Endodermal cell (in vitro differentiated cells): ENCODE data around the gene ADGB. TPM values are rescaled to one million over a fixed set of nuclear protein-coding genes. Genes with fewer than 3 reads are reported as not detected.

ENCODE experiments used
- DNase-seq: peaks from one replicate; pipeline ENCODE4 v3.0.0-alpha.2; 2017
- H3K27ac ChIP-seq: 2 replicates; pipeline ENCODE4 v1.5.1; 2013; ENCODE audit warnings: mild to moderate bottlenecking, low read depth, low read length, moderate library complexity
- H3K27me3 ChIP-seq: 2 replicates; pipeline ENCODE4 v1.6.1; 2013; ENCODE audit warnings: mild to moderate bottlenecking, low read length, moderate library complexity; ENCODE audit not compliant: insufficient read depth, control insufficient read depth, poor library complexity, severe bottlenecking
- H3K36me3 ChIP-seq: 2 replicates; pipeline ENCODE4 v1.7.0; 2013; ENCODE audit warnings: mild to moderate bottlenecking, low read length, moderate library complexity; ENCODE audit not compliant: control insufficient read depth, insufficient read depth
- H3K4me1 ChIP-seq: one replicate; pipeline ENCODE4 v1.7.0; 2013; ENCODE audit warnings: low read length; ENCODE audit not compliant: control insufficient read depth, insufficient read depth
- H3K4me3 ChIP-seq: 2 replicates; pipeline ENCODE4 v1.5.1; 2013; ENCODE audit warnings: mild to moderate bottlenecking, low read length, moderate library complexity
- H3K9ac ChIP-seq: 2 replicates; pipeline ENCODE4 v1.6.1; 2013; ENCODE audit warnings: mild to moderate bottlenecking, low read length, moderate library complexity; ENCODE audit not compliant: poor library complexity, severe bottlenecking; ENCODE audit errors: extremely low read depth
- H3K9me3 ChIP-seq: 2 replicates; pipeline ENCODE4 v1.6.1; 2013; ENCODE audit warnings: mild to moderate bottlenecking, low read length, moderate library complexity; ENCODE audit not compliant: control insufficient read depth
- H3K27ac Mint-ChIP-seq: 2 replicates; pipeline ENCODE4 v1.8.0; 2020; ENCODE audit warnings: mixed read lengths
- H3K27me3 Mint-ChIP-seq: 2 replicates; pipeline ENCODE4 v1.8.0; 2021; ENCODE audit warnings: mild to moderate bottlenecking, mixed read lengths; ENCODE audit not compliant: insufficient read depth
- H3K36me3 Mint-ChIP-seq: 2 replicates; pipeline ENCODE4 v1.8.0; 2020; ENCODE audit warnings: low read depth, mixed read lengths
- H3K4me1 Mint-ChIP-seq: 2 replicates; pipeline ENCODE4 v1.8.0; 2020; ENCODE audit warnings: mixed read lengths
- H3K4me3 Mint-ChIP-seq: 2 replicates; pipeline ENCODE4 v1.8.0; 2020; ENCODE audit warnings: mild to moderate bottlenecking, moderate library complexity, mixed read lengths
- H3K9me3 Mint-ChIP-seq: 2 replicates; pipeline ENCODE4 v1.8.0; 2020; ENCODE audit warnings: mild to moderate bottlenecking, mixed read lengths
- WGBS, 2 experiments: methylation state at CpG; one replicate each; pipeline versions ENCODE4 v1.1.5 to v1.1.7; 2013; ENCODE audit warnings: missing lambda C conversion rate in 2 of 2, mixed read lengths in 1 of 2; ENCODE audit not compliant: insufficient coverage in 1 of 2, insufficient read length in 1 of 2; 5-methylcytosine and 5-hydroxymethylcytosine counted together
- total RNA-seq, 2 donors: library from RNA; stranded (reverse); fragmentation: NEBNext Ultra II Directional in 1 of 2; extraction: Animal tissue kit (Norgen Biotek cat#: 25700) in 1 of 2; gene quantifications; 2 replicates in 1 of 2; 3 replicates in 1 of 2; pipeline ENCODE4 v1.2.1, GENCODE V29; 2021
- TF ChIP-seq, protein P1 (sequence below): fragments of 200-600 bp; sonication (generic); conservative IDR thresholded peaks from 2 replicates; pipeline ENCODE4 v1.5.0; 2021; ENCODE audit warnings: antibody characterized with exemption, mild to moderate bottlenecking

ADGB gene
- total RNA-seq, 2 donors from 2014 or later, result 0.37 to 1.3 TPM

GRCh38 chr6:146847426-146847825 lies 248.7 kb downstream of the ADGB start:
- H3K4me3 ChIP-seq, result no peak overlapping the region
- no peaks in the 10 kb centered on the region for H3K4me1 ChIP-seq
- peaks cover 14% of the 10 kb centered on the region for H3K9me3 ChIP-seq
- Mint-ChIP-seq H3K4me1 (peaks cover 2% of the 10 kb centered on the region), H3K36me3 (peaks cover 6% of the 10 kb centered on the region), H3K27me3 (no peaks in the 10 kb centered on the region), H3K27ac (no peak overlapping the region), H3K4me3 (no peak overlapping the region), H3K9me3 (peaks cover 15% of the 10 kb centered on the region)
- TF ChIP-seq, protein P1, sequence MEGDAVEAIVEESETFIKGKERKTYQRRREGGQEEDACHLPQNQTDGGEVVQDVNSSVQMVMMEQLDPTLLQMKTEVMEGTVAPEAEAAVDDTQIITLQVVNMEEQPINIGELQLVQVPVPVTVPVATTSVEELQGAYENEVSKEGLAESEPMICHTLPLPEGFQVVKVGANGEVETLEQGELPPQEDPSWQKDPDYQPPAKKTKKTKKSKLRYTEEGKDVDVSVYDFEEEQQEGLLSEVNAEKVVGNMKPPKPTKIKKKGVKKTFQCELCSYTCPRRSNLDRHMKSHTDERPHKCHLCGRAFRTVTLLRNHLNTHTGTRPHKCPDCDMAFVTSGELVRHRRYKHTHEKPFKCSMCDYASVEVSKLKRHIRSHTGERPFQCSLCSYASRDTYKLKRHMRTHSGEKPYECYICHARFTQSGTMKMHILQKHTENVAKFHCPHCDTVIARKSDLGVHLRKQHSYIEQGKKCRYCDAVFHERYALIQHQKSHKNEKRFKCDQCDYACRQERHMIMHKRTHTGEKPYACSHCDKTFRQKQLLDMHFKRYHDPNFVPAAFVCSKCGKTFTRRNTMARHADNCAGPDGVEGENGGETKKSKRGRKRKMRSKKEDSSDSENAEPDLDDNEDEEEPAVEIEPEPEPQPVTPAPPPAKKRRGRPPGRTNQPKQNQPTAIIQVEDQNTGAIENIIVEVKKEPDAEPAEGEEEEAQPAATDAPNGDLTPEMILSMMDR, result no peak
- no peak for DNase-seq
- H3K27me3 ChIP-seq, result no peaks in the 10 kb centered on the region
- H3K27ac ChIP-seq, result no peak overlapping the region
- H3K9ac ChIP-seq, result no peak overlapping the region
- no peaks in the 10 kb centered on the region for H3K36me3 ChIP-seq
- WGBS, 2 experiments, result 95 to 100% methylated on average over 1 of the region's 1 CpG

GRCh38 chr6:146850238-146850896 lies 251.6 kb downstream of the ADGB start:
- no peak overlapping the region for H3K27ac Mint-ChIP-seq
- H3K27me3 ChIP-seq, result no peaks in the 10 kb centered on the region
- no peaks in the 10 kb centered on the region for H3K9me3 ChIP-seq
- H3K9ac ChIP-seq, result no peak overlapping the region
- H3K4me1 Mint-ChIP-seq, result peaks cover 2% of the 10 kb centered on the region
- no peaks in the 10 kb centered on the region for H3K27me3 Mint-ChIP-seq
- no peaks in the 10 kb centered on the region for H3K36me3 ChIP-seq
- no peaks in the 10 kb centered on the region for H3K4me1 ChIP-seq
- peaks cover 7% of the 10 kb centered on the region for H3K9me3 Mint-ChIP-seq
- no peak overlapping the region for H3K4me3 ChIP-seq
- H3K27ac ChIP-seq, result no peak overlapping the region
- TF ChIP-seq, protein P1, result no peak
- DNase-seq, result no peak
- H3K4me3 Mint-ChIP-seq, result no peak overlapping the region
- no peaks in the 10 kb centered on the region for H3K36me3 Mint-ChIP-seq
- WGBS, 2 experiments, result 72 to 76% methylated on average over 3 to 5 of the region's 6 CpGs

- Mint-ChIP-seq H3K27ac (no peak overlapping the region), H3K4me1 (peaks cover 2% of the 10 kb centered on the region), H3K9me3 (peaks cover under 1% of the 10 kb centered on the region), H3K27me3 (no peaks in the 10 kb centered on the region), H3K36me3 (no peaks in the 10 kb centered on the region), H3K4me3 (no peak overlapping the region)
- no peaks in the 10 kb centered on the region for H3K27me3 ChIP-seq
- no peaks in the 10 kb centered on the region for H3K9me3 ChIP-seq
- no peaks in the 10 kb centered on the region for H3K4me1 ChIP-seq
- H3K4me3 ChIP-seq, result no peak overlapping the region
- no peak overlapping the region for H3K9ac ChIP-seq
- H3K36me3 ChIP-seq, result no peaks in the 10 kb centered on the region
- TF ChIP-seq, protein P1, result no peak
- no peak for DNase-seq
- H3K27ac ChIP-seq, result no peak overlapping the region
Measured at GRCh38 chr6:146850981-146851380, 252.2 kb downstream of the ADGB start.
